ENCODE data around the gene ZNF700.
"Not testable (repeated sequence)": the region's sequence is repeated elsewhere in the genome, so short reads cannot be mapped to it uniquely, and the experiment has no call there.

Gene ZNF700

GRCh38 chr19:11924886-11925650 lies at the start of gene ZNF700:
ZNF700 (plus strand) TSS chr19:11925107; CDS start chr19:11925211, 104 bp downstream.
- peak; percentile 96 for DNase-seq

- peak; percentile 21 for DNase-seq
Observed at GRCh38 chr19:11879687-11880266, 45.1 kb upstream of the ZNF700 start.

GRCh38 chr19:11880598-11880997 lies 44.3 kb upstream of the ZNF700 start:
- DNase-seq: no peak

- peak; percentile 78 for DNase-seq
Observed at GRCh38 chr19:11881151-11881800, 43.6 kb upstream of the ZNF700 start.

GRCh38 chr19:11882606-11883005 lies 42.3 kb upstream of the ZNF700 start:
- no peak for DNase-seq

- DNase-seq: no peak
Observed at GRCh38 chr19:11887234-11887610, 37.7 kb upstream of the ZNF700 start.

GRCh38 chr19:11887611-11888531 lies 37.0 kb upstream of the ZNF700 start, which contains the start of gene ZNF69:
ZNF69 (plus strand) TSS chr19:11887782; CDS start chr19:11887924, 142 bp downstream.
- peak; percentile 85 for DNase-seq

GRCh38 chr19:11889901-11890300 lies 35.0 kb upstream of the ZNF700 start:
- DNase-seq: not testable (repeated sequence)

- no peak for DNase-seq
Observed at GRCh38 chr19:11890634-11891033, 34.3 kb upstream of the ZNF700 start.

- no peak for DNase-seq
Observed at GRCh38 chr19:11894851-11895250, 30.1 kb upstream of the ZNF700 start.

GRCh38 chr19:11902228-11902627 lies 22.7 kb upstream of the ZNF700 start:
- no peak for DNase-seq

- DNase-seq: no peak
Observed at GRCh38 chr19:11905928-11906327, 19.0 kb upstream of the ZNF700 start.

GRCh38 chr19:11911937-11912336 lies 13.0 kb upstream of the ZNF700 start:
- DNase-seq: not testable (repeated sequence)

GRCh38 chr19:11914417-11915051 lies 10.4 kb upstream of the ZNF700 start:
- DNase-seq: not testable (repeated sequence)

GRCh38 chr19:11921852-11922495 lies 2.9 kb upstream of the ZNF700 start:
- no peak for DNase-seq

- DNase-seq: peak; percentile 28
Observed at GRCh38 chr19:11925651-11926187, 812 bp downstream of the ZNF700 start.

- no peak for DNase-seq
Observed at GRCh38 chr19:11927227-11927626, 2.3 kb downstream of the ZNF700 start.

- no peak for DNase-seq
Observed at GRCh38 chr19:11931051-11931450, 6.1 kb downstream of the ZNF700 start.

GRCh38 chr19:11931513-11931912 lies 6.6 kb downstream of the ZNF700 start:
- no peak for DNase-seq

- DNase-seq: not testable (repeated sequence)
Observed at GRCh38 chr19:11935829-11936228, 10.9 kb downstream of the ZNF700 start.

- DNase-seq: not testable (repeated sequence)
Observed at GRCh38 chr19:11938383-11938782, 13.5 kb downstream of the ZNF700 start.

All from hematopoietic multipotent progenitor cell treated with erythropoietin and hydrocortisone succinate and interleukin-3 and kit ligand, for 8 days (in vitro differentiated cells).